ENCODE data around the gene FKBP7.
"Not testable (repeated sequence)": the region's sequence is repeated elsewhere in the genome, so short reads cannot be mapped to it uniquely, and the experiment has no call there.

The FKBP7 gene

GRCh38 chr2:178484245-178485041, 6.0 kb upstream of the FKBP7 start:
- peak; percentile 53 for DNase-seq

GRCh38 chr2:178482437-178482836, 4.0 kb upstream of the FKBP7 start:
- no peak for DNase-seq

GRCh38 chr2:178480227-178481181, 2.1 kb upstream of the FKBP7 start, which contains the start of gene PLEKHA3:
Gene PLEKHA3 (plus strand): TSS chr2:178480457. CDS start chr2:178480870, 413 bp downstream.
- peak; percentile 82 for DNase-seq

- no peak for DNase-seq
Measured at GRCh38 chr2:178479758-178480226, 1.4 kb upstream of the FKBP7 start.

- DNase-seq: no peak
Measured at GRCh38 chr2:178479275-178479616, 846 bp upstream of the FKBP7 start.

- DNase-seq: peak; percentile 9
Measured at GRCh38 chr2:178478130-178478438, 316 bp downstream of the FKBP7 start.

- no peak for DNase-seq
Measured at GRCh38 chr2:178477443-178478129, 814 bp downstream of the FKBP7 start.

GRCh38 chr2:178476477-178476876, 1.9 kb downstream of the FKBP7 start:
- no peak for DNase-seq

GRCh38 chr2:178474560-178474959, 3.8 kb downstream of the FKBP7 start:
- DNase-seq: no peak

- no peak for DNase-seq
Measured at GRCh38 chr2:178473931-178474330, 4.5 kb downstream of the FKBP7 start.

GRCh38 chr2:178473373-178473772, 5.0 kb downstream of the FKBP7 start:
- no peak for DNase-seq

GRCh38 chr2:178471313-178471712, 7.1 kb downstream of the FKBP7 start:
- DNase-seq: not testable (repeated sequence)

GRCh38 chr2:178469219-178469849, 9.1 kb downstream of the FKBP7 start:
- DNase-seq: no peak

GRCh38 chr2:178457390-178457886, 21.0 kb downstream of the FKBP7 start:
- no peak for DNase-seq

- DNase-seq: no peak
Measured at GRCh38 chr2:178455947-178456346, 22.5 kb downstream of the FKBP7 start.

- DNase-seq: no peak
Measured at GRCh38 chr2:178452870-178453269, 25.5 kb downstream of the FKBP7 start.

GRCh38 chr2:178452334-178452733, 26.1 kb downstream of the FKBP7 start:
- no peak for DNase-seq

- peak; percentile 89 for DNase-seq
Measured at GRCh38 chr2:178450774-178451525, 27.4 kb downstream of the FKBP7 start, which contains the start of the genes PJVK and PRKRA. Gene PJVK (plus strand): TSS chr2:178451378. CDS start chr2:178453410, 2,032 bp downstream. Gene PRKRA (minus strand): TSS chr2:178451175. CDS start chr2:178451030, 145 bp downstream.

- peak; percentile 80 for DNase-seq
Measured at GRCh38 chr2:178450524-178450773, 28.0 kb downstream of the FKBP7 start.

- no peak for DNase-seq
Measured at GRCh38 chr2:178449700-178450523, 28.5 kb downstream of the FKBP7 start.

Data from NCI-H1105 (cell line).